ENCODE results near the gene C3orf18. TPM values are rescaled to one million over a fixed set of nuclear protein-coding genes. Genes with fewer than 3 reads are reported as not detected.

Gene C3orf18
- total and polyA plus RNA-seq, 2 donors: 4.3 to 4.5 TPM

DNA sequence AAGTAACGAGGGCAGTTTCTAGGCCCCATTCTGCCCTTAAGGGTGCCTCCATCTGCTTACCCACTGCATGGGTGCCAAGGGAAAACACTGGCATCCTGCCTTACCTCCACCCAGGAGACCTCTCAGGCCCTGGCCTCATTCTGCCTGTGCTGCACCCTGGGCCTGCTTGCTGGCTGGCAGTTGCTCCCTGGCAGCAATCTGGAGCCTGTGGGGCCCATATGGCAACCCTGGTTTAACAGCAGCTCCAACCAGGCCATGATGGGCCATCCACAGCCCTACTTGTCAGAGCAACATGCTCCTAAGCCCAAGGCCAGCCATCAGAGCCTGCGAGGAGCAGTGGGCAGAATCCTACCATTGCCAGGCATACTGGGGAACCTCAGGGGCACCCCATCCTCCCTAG lies 3.7 kb downstream of the C3orf18 start:
- Histone ChIP-seq H3K4me1 (ENCODE audit: control insufficient read depth in 2 of 2, insufficient read depth in 2 of 2, low read length in 2 of 2) (peaks cover 8 to 21% of the 10 kb centered on the region in 2 donors), H3K9me3 (ENCODE audit: control insufficient read depth in 2 of 2, insufficient read depth in 1 of 2, low read length in 1 of 2) (no peaks in the 10 kb centered on the region), H3K36me3 (ENCODE audit: control insufficient read depth in 2 of 2, insufficient read depth in 2 of 2, low read length in 1 of 2) (no peaks in the 10 kb centered on the region), H3K27ac (ENCODE audit: low read depth in 1 of 2, low read length in 1 of 2) (no peak overlapping the region), H3K27me3 (ENCODE audit: control insufficient read depth in 2 of 2, insufficient read depth in 1 of 2, low read length in 1 of 2) (peaks cover 0 to 18% of the 10 kb centered on the region in 2 donors), H3K4me3 (ENCODE audit: low read length in 2 of 2) (no peak overlapping the region)
- DNase-seq (ENCODE audit: low read depth in 6 of 9, low spot score in 9 of 9): no peak
- 96% methylated on average over 2 of the region's 2 CpGs for WGBS

DNA sequence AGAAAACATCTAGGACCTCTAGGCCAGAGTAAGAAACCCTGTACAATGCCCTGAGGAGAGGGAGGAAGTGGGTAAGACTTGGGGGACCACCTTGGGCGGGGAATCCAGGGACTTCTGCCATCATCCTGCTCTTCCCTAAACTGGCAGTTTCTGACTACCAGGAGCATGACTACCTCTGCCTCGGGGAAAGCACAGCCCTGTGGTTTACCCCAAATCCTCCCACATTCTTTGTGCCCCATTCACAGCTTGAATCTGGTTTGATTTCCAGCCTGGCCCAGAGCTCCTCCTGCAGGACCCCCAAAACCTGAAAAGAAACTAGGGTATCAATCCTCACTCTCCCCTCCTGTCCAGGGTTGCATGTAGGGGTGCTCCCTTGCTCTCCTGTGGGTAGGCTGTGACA lies 4.7 kb downstream of the C3orf18 start:
- Histone ChIP-seq H3K9me3 (ENCODE audit: control insufficient read depth in 2 of 2, insufficient read depth in 1 of 2, low read length in 1 of 2) (no peaks in the 10 kb centered on the region), H3K36me3 (ENCODE audit: control insufficient read depth in 2 of 2, insufficient read depth in 2 of 2, low read length in 1 of 2) (no peaks in the 10 kb centered on the region), H3K27me3 (ENCODE audit: control insufficient read depth in 2 of 2, insufficient read depth in 1 of 2, low read length in 1 of 2) (peaks cover 0 to 18% of the 10 kb centered on the region in 2 donors), H3K4me3 (ENCODE audit: low read length in 2 of 2) (no peak overlapping the region), H3K27ac (ENCODE audit: low read depth in 1 of 2, low read length in 1 of 2) (no peak overlapping the region), H3K4me1 (ENCODE audit: control insufficient read depth in 2 of 2, insufficient read depth in 2 of 2, low read length in 2 of 2) (peaks cover 7 to 11% of the 10 kb centered on the region in 2 donors)
- WGBS: 69% methylated on average over 2 of the region's 2 CpGs
- DNase-seq (ENCODE audit: low read depth in 6 of 9, low spot score in 9 of 9): no peak

DNA sequence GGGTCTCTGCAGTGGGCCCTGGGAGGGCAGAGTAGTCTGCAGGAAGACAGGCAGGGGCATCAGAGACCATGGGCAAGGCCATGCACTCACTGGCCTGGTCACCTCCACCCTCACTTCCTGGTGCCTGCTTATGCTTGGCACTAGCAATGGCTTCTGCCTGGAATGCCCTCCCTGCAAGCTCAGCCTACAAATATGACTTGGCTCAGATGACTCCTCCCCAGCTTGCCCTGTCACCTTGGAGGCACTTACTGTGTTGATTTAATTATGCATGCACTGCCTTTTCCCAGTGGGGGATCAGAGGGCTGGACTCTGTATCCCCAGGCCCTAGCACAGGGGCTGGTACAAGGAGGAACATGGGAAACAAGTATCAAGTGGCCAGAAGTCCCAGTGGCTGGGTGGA lies 7.8 kb downstream of the C3orf18 start:
- H3K4me1 ChIP-seq (ENCODE audit: control insufficient read depth in 2 of 2, insufficient read depth in 2 of 2, low read length in 2 of 2): no peaks in the 10 kb centered on the region

DNA sequence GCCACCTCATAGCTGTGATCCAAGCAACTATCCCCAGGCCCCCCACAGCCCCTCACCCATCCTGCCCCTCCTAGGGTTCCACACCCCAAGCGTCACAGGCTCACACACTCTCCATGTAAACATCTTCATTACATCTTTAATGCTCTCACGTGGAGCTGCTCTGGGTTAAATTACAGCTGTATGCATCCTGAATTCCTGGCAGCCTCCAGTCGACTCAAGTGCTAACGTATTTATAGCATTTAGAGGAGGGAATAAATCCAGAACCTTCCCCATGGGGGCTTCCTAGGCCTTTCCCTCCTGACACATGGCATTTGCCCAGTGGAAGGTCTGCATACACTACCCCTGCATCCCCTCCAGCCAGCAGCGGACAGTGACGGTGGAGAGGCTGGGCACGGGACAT lies 9.6 kb downstream of the C3orf18 start:
- whole genome bisulfite sequencing: 94% methylated on average over 7 of the region's 7 CpGs

More for the DNA sequence above, 7.8 kb downstream of the C3orf18 start:
- H3K4me3 ChIP-seq (ENCODE audit: low read length in 2 of 2): no peak overlapping the region
- no peak for DNase-seq (ENCODE audit: low read depth in 6 of 9, low spot score in 9 of 9)
- H3K36me3 ChIP-seq (ENCODE audit: control insufficient read depth in 2 of 2, insufficient read depth in 2 of 2, low read length in 1 of 2): no peaks in the 10 kb centered on the region
- no peaks in the 10 kb centered on the region for H3K27me3 ChIP-seq (ENCODE audit: control insufficient read depth in 2 of 2, insufficient read depth in 1 of 2, low read length in 1 of 2)
- H3K9me3 ChIP-seq (ENCODE audit: control insufficient read depth in 2 of 2, insufficient read depth in 1 of 2, low read length in 1 of 2): no peaks in the 10 kb centered on the region
- H3K27ac ChIP-seq (ENCODE audit: low read depth in 1 of 2, low read length in 1 of 2): no peak overlapping the region

DNA sequence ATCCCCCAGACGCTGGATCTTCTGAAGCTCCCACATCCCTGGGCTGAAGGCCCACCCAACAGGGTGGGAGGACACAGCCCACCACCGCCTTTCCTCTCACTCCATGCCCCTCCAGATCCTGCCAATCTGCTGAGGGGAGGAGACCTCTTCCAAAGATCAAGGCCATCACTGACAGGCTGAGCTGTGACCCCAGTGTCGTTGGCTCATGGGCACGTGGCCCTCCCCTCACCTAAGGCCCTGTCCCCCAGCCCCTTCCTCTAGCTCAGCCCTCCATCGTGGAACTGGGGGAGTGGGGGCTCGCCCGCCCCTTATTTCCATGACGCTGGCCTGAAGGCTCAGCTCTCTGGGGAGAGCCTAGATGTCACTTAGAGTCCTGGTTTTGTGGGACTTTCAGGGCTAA lies 10.4 kb downstream of the C3orf18 start:
- no peak for DNase-seq (ENCODE audit: low read depth in 6 of 9, low spot score in 9 of 9)
- no peaks in the 10 kb centered on the region for H3K4me1 ChIP-seq (ENCODE audit: control insufficient read depth in 2 of 2, insufficient read depth in 2 of 2, low read length in 2 of 2)
- no peaks in the 10 kb centered on the region for H3K36me3 ChIP-seq (ENCODE audit: control insufficient read depth in 2 of 2, insufficient read depth in 2 of 2, low read length in 1 of 2)
- H3K4me3 ChIP-seq (ENCODE audit: low read length in 2 of 2): no peak overlapping the region
- no peaks in the 10 kb centered on the region for H3K9me3 ChIP-seq (ENCODE audit: control insufficient read depth in 2 of 2, insufficient read depth in 1 of 2, low read length in 1 of 2)
- WGBS: 80% methylated on average over 8 of the region's 8 CpGs
- H3K27ac ChIP-seq (ENCODE audit: low read depth in 1 of 2, low read length in 1 of 2): no peak overlapping the region
- H3K27me3 ChIP-seq (ENCODE audit: control insufficient read depth in 2 of 2, insufficient read depth in 1 of 2, low read length in 1 of 2): peaks cover 0 to 2% of the 10 kb centered on the region in 2 donors

More for the DNA sequence above, 9.6 kb downstream of the C3orf18 start:
- no peak for DNase-seq (ENCODE audit: low read depth in 6 of 9, low spot score in 9 of 9)
- Histone ChIP-seq H3K36me3 (ENCODE audit: control insufficient read depth in 2 of 2, insufficient read depth in 2 of 2, low read length in 1 of 2) (no peaks in the 10 kb centered on the region), H3K4me3 (ENCODE audit: low read length in 2 of 2) (no peak overlapping the region), H3K4me1 (ENCODE audit: control insufficient read depth in 2 of 2, insufficient read depth in 2 of 2, low read length in 2 of 2) (no peaks in the 10 kb centered on the region), H3K27me3 (ENCODE audit: control insufficient read depth in 2 of 2, insufficient read depth in 1 of 2, low read length in 1 of 2) (peaks cover 0 to 2% of the 10 kb centered on the region in 2 donors), H3K27ac (ENCODE audit: low read depth in 1 of 2, low read length in 1 of 2) (no peak overlapping the region), H3K9me3 (ENCODE audit: control insufficient read depth in 2 of 2, insufficient read depth in 1 of 2, low read length in 1 of 2) (no peaks in the 10 kb centered on the region)

DNA sequence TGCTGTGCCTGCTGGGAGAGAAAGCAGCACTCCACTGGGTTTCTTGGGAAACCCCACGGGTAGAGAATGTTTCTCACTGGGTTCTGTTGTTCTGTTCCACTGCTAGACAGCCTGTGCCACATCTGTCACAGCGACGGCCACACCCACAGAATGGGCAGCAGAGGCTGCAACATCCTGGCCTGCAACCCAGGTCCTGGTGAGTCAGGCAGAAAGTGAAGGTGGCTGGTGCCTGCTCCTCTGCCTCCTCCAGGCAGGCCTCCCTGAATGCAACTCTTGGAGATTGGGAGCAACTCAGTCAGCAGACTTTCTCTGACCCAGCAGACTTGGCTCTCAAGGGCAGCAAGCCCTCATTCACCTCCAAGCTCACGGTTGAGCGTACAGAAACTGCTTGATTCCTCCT lies 13.0 kb downstream of the C3orf18 start:
- no peaks in the 10 kb centered on the region for H3K36me3 ChIP-seq (ENCODE audit: control insufficient read depth in 2 of 2, insufficient read depth in 2 of 2, low read length in 1 of 2)
- no peaks in the 10 kb centered on the region for H3K9me3 ChIP-seq (ENCODE audit: control insufficient read depth in 2 of 2, insufficient read depth in 1 of 2, low read length in 1 of 2)
- 94% methylated on average over 5 of the region's 5 CpGs for WGBS
- no peak overlapping the region for H3K4me3 ChIP-seq (ENCODE audit: low read length in 2 of 2)
- H3K27ac ChIP-seq (ENCODE audit: low read depth in 1 of 2, low read length in 1 of 2): no peak overlapping the region
- DNase-seq (ENCODE audit: low read depth in 6 of 9, low spot score in 9 of 9): no peak
- no peaks in the 10 kb centered on the region for H3K4me1 ChIP-seq (ENCODE audit: control insufficient read depth in 2 of 2, insufficient read depth in 2 of 2, low read length in 2 of 2)
- peaks cover 0 to 2% of the 10 kb centered on the region in 2 donors for H3K27me3 ChIP-seq (ENCODE audit: control insufficient read depth in 2 of 2, insufficient read depth in 1 of 2, low read length in 1 of 2)

DNA sequence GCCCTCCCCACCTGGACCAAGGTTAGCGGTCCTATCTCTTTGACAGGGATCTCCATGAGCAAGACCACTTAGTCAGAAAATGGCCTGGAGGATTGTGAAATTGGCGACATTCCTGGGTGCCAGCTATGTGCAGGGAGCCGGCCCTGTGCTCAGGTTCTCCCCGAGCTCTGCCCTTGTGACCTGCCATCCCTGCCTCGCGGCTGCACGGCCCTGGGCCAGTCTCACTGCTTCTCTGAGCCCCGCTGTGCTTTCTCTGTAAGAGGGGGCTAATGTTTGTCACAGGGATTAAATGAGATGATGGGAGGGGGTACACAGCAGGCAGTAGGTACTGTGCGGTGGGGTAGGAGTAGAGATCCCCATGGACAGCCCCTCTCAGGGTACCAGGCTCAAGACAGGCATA lies 14.9 kb downstream of the C3orf18 start:
- H3K4me3 ChIP-seq (ENCODE audit: low read length in 2 of 2): no peak overlapping the region
- no peaks in the 10 kb centered on the region for H3K36me3 ChIP-seq (ENCODE audit: control insufficient read depth in 2 of 2, insufficient read depth in 2 of 2, low read length in 1 of 2)
- WGBS: 96% methylated on average over 9 of the region's 9 CpGs
- H3K27ac ChIP-seq (ENCODE audit: low read depth in 1 of 2, low read length in 1 of 2): no peak overlapping the region
- no peak for DNase-seq (ENCODE audit: low read depth in 6 of 9, low spot score in 9 of 9)
- H3K4me1 ChIP-seq (ENCODE audit: control insufficient read depth in 2 of 2, insufficient read depth in 2 of 2, low read length in 2 of 2): no peaks in the 10 kb centered on the region
- H3K27me3 ChIP-seq (ENCODE audit: control insufficient read depth in 2 of 2, insufficient read depth in 1 of 2, low read length in 1 of 2): peaks cover 0 to 2% of the 10 kb centered on the region in 2 donors
- no peaks in the 10 kb centered on the region for H3K9me3 ChIP-seq (ENCODE audit: control insufficient read depth in 2 of 2, insufficient read depth in 1 of 2, low read length in 1 of 2)

DNA sequence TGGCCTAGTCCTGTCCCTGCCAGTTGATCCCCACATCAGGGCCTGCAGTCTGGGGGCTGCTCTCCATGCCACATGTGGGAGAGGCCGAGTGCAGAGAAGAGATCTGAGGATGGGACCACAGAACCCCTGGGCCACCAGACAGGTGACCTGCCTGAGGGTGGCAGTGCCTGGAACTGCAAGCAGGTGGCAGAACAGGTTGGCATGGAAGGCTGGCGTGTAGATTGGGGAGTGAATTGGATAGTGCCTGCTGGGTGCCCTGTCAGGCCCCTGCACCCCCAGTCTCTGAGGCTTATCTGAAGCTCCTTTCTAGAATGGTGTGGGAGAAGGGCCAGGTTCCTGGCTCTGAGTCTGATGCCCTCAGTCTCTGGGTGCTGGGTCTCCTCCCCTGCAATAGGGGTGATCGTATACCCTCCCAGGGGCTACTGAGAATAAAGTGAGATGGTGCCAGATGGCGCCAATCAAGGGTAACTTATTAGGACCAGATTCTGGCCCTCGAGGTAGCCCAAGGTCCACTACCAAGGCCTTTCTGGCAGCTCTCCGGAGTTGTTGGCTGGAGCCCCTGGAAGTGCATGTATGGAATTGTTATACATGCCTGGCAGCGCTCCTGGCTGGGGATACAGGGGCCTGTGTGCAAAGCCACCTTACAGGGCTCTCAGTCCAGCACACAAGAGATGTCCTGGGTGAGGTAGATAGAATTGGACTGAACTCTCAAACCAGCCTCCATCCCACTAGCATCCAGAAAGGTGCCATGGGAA lies 15.7 kb downstream of the C3orf18 start:
- Histone ChIP-seq H3K27me3 (ENCODE audit: control insufficient read depth in 2 of 2, insufficient read depth in 1 of 2, low read length in 1 of 2) (peaks cover 0 to 2% of the 10 kb centered on the region in 2 donors), H3K36me3 (ENCODE audit: control insufficient read depth in 2 of 2, insufficient read depth in 2 of 2, low read length in 1 of 2) (no peaks in the 10 kb centered on the region), H3K27ac (ENCODE audit: low read depth in 1 of 2, low read length in 1 of 2) (no peak overlapping the region), H3K4me3 (ENCODE audit: low read length in 2 of 2) (no peak overlapping the region), H3K9me3 (ENCODE audit: control insufficient read depth in 2 of 2, insufficient read depth in 1 of 2, low read length in 1 of 2) (no peaks in the 10 kb centered on the region), H3K4me1 (ENCODE audit: control insufficient read depth in 2 of 2, insufficient read depth in 2 of 2, low read length in 2 of 2) (no peaks in the 10 kb centered on the region)
- WGBS: 90% methylated on average over 7 of the region's 7 CpGs
- no peak for DNase-seq (ENCODE audit: low read depth in 6 of 9, low spot score in 9 of 9)

DNA sequence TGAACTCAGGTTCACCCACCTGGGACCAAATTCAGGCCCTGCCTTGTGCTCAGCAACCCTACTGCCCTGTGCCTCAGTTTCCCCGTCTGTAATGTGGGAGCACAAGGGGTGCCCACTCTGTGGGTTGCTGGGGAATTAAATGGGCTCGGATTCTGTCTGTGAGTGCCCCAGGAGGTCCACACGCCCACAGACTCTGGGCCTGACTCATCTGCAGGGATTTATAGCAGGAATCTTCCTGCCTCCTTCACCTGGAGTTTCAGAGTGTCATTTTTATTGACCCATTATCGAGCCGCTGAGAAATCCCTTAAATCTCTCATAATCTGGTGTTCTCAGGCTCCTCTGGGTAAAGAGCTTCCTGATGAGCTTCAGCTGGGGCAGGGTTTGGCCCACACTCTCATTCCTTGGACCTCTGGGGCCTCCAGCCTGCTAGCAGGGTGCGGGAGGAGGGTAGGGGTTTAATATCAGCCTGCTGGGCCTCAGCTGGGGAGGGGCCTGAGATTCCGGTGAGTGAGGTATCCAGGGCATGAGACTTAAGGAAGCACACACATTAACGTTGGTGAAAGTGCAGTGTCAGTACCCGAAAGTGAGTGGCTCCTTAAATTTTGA lies 16.4 kb downstream of the C3orf18 start:
- 68% methylated on average over 9 of the region's 9 CpGs for WGBS
- Histone ChIP-seq H3K4me1 (ENCODE audit: control insufficient read depth in 2 of 2, insufficient read depth in 2 of 2, low read length in 2 of 2) (no peaks in the 10 kb centered on the region), H3K36me3 (ENCODE audit: control insufficient read depth in 2 of 2, insufficient read depth in 2 of 2, low read length in 1 of 2) (no peaks in the 10 kb centered on the region), H3K27me3 (ENCODE audit: control insufficient read depth in 2 of 2, insufficient read depth in 1 of 2, low read length in 1 of 2) (peaks cover 0 to 2% of the 10 kb centered on the region in 2 donors), H3K27ac (ENCODE audit: low read depth in 1 of 2, low read length in 1 of 2) (no peak overlapping the region), H3K9me3 (ENCODE audit: control insufficient read depth in 2 of 2, insufficient read depth in 1 of 2, low read length in 1 of 2) (no peaks in the 10 kb centered on the region), H3K4me3 (ENCODE audit: low read length in 2 of 2) (no peak overlapping the region)
- DNase-seq (ENCODE audit: low read depth in 6 of 9, low spot score in 9 of 9): no peak

Data from thymus (tissue), 11 donors.